ENCODE measurements around the gene DSCAML1. TPM values are rescaled to one million over a fixed set of nuclear protein-coding genes. Genes with fewer than 3 reads are reported as not detected.

DSCAML1 gene
- total RNA-seq, 1 experiment from 2014 or later = 0.15 TPM

DNA sequence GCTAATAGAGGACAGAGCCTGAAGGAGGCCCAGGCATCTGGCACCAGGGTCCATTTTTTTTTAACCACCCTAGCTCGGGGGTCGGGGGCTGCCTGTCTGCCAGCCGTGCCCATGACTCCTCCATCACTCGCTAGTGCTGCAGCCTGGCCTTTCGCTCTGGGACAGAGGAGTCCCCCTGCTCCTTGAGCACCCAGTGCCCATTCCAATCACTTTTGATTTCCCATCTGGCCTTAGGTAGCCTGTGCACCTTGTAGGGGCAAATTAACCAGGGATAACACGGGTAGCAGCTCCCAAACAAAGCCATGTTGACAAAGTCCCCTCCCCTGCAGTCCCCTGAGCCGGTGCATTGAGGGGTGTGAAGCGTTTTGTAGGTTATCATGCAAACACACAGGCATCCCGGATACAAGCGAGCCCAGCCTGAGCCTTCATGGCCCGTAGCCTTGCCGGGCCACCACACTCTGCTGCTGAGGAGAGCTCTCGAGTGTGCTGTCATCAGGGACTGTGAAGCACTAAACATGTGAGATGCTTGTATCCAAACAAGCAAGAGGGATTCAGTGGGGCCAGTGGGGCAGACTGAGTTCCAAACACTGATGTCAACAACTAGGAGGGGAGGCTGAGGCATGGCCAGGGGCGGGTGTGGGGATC is 208.7 kb downstream of the DSCAML1 start:
- Mint-ChIP-seq H3K4me3 (no peak overlapping the region), H3K9me3 (no peaks in the 10 kb centered on the region), H3K4me1 (peaks cover 15 to 16% of the 10 kb centered on the region in 2 experiments), H3K27ac (no peak overlapping the region), H3K27me3 (ENCODE audit: low read depth) (peaks cover 45% of the 10 kb centered on the region), H3K36me3 (ENCODE audit: insufficient read depth in 1 of 3, low read depth in 3 of 3) (no peaks in the 10 kb centered on the region)
- no peak overlapping the region for H3K56ac ChIP-seq (ENCODE audit: insufficient read length, low read depth, low read length)
- H4K20me1 ChIP-seq (ENCODE audit: control insufficient read depth, insufficient read depth, insufficient read length) = no peaks in the 10 kb centered on the region
- H2AK5ac ChIP-seq (ENCODE audit: insufficient read length, low read length) = no peak overlapping the region
- H3K23me2 ChIP-seq (ENCODE audit: insufficient read length, low read depth, low read length, poor library complexity, severe bottlenecking) = no peaks in the 10 kb centered on the region
- peaks cover 8% of the 10 kb centered on the region; the same call in 1 of the 2 replicates for H3K4me1 ChIP-seq (ENCODE audit: insufficient read depth, low read length)
- no peak for TF ChIP-seq CTCF (conservative IDR thresholded peaks at IDR 0.05)
- no peak overlapping the region for H3K27ac ChIP-seq (ENCODE audit: insufficient read length, low read depth, low read length)
- no peak overlapping the region for H4K8ac ChIP-seq (replicated peaks; ENCODE audit: insufficient read length, low read depth, low read length)
- H3K9me3 ChIP-seq (ENCODE audit: control insufficient read depth, low read depth, low read length) = no peaks in the 10 kb centered on the region
- no peak overlapping the region for H3K14ac ChIP-seq (ENCODE audit: insufficient read depth, low read length)
- no peaks in the 10 kb centered on the region for H3K79me2 ChIP-seq (ENCODE audit: insufficient read depth, low read length)
- H2BK120ac ChIP-seq (ENCODE audit: low read depth, low read length, poor library complexity, severe bottlenecking) = no peak overlapping the region
- H2BK12ac ChIP-seq (ENCODE audit: insufficient read length, low read depth, low read length) = no peak overlapping the region
- no peak overlapping the region for H2BK20ac ChIP-seq (ENCODE audit: low read depth, low read length, poor library complexity, severe bottlenecking)
- no peak overlapping the region for H2BK5ac ChIP-seq (ENCODE audit: insufficient read length, low read length)
- no peak overlapping the region for H3K4me2 ChIP-seq (ENCODE audit: insufficient read depth, insufficient read length, low read length)
- H2BK15ac ChIP-seq (ENCODE audit: low read depth, low read length) = no peak overlapping the region
- no CpG with 5 or more reads among the region's 14 CpGs for WGBS (ENCODE audit: extremely low coverage, insufficient read length, low lambda C conversion rate)
- H3K79me1 ChIP-seq (ENCODE audit: insufficient read depth, low read depth, low read length, poor library complexity, severe bottlenecking) = no peaks in the 10 kb centered on the region
- H2AFZ ChIP-seq (ENCODE audit: low read length) = no peak overlapping the region
- no peak overlapping the region for H3K4ac ChIP-seq (ENCODE audit: low read depth, low read length)
- no peak overlapping the region for H3K23ac ChIP-seq (ENCODE audit: insufficient read length, low read depth, low read length)
- no peak overlapping the region for H3K18ac ChIP-seq (ENCODE audit: insufficient read length, low read depth, low read length)
- DNase-seq = no peak
- H3K27me3 ChIP-seq (ENCODE audit: insufficient read depth, low read length) = no peaks in the 10 kb centered on the region; the same call in 1 of the 2 replicates
- no peak overlapping the region for H4K91ac ChIP-seq (ENCODE audit: insufficient read length, low read depth, low read length)
- no peak overlapping the region for H3T11ph ChIP-seq (ENCODE audit: low read length)
- no peak overlapping the region for H3K9ac ChIP-seq (ENCODE audit: extremely low read depth, insufficient read length, low read length)
- H4K5ac ChIP-seq (ENCODE audit: insufficient read length, low read depth, low read length) = no peak overlapping the region

Measured in H9 (cell line).